ENCODE data around the gene FAIM2.

DNA sequence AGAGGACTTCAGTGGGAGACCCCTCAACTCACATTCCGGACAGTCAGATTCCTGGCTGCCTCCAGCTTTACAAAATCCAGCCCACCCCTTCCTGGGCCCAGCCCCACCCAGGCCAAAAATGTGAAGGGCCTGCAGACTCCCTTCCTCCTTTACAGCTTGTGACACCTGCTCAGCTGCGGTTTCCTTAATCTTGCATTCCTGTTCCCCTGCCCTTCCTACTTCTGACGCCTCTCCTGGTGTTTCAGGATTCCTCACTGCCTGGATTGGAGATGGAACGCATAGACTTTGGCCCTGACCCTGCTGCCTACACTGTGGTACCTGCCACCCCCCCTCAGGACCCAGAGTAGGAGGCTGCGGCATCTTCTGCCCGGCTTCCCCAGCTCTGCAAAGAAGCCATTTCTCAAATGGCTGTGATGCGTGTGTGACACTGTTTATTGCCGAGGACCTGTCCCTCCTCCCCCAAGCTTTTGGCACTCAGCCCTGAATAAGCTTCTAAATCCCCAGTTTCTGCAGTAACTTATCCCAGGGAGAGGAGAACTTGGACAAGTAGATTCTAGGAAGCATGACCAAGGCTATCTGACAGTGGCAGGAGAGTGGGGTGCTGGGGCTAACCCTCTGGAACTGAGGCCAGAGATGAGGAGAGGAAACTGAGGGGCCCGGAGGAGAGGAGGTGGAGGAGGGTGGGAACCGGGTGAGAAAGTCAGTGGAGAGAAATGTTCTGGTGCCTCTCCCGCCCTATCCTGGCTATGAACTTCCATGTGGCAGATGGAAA, 35.9 kb downstream of the FAIM2 start:
- no peak for TF ChIP-seq CTCF (IDR thresholded peaks at IDR 0.05; ENCODE audit: insufficient read depth, low read length)
- TF ChIP-seq, protein P1, sequence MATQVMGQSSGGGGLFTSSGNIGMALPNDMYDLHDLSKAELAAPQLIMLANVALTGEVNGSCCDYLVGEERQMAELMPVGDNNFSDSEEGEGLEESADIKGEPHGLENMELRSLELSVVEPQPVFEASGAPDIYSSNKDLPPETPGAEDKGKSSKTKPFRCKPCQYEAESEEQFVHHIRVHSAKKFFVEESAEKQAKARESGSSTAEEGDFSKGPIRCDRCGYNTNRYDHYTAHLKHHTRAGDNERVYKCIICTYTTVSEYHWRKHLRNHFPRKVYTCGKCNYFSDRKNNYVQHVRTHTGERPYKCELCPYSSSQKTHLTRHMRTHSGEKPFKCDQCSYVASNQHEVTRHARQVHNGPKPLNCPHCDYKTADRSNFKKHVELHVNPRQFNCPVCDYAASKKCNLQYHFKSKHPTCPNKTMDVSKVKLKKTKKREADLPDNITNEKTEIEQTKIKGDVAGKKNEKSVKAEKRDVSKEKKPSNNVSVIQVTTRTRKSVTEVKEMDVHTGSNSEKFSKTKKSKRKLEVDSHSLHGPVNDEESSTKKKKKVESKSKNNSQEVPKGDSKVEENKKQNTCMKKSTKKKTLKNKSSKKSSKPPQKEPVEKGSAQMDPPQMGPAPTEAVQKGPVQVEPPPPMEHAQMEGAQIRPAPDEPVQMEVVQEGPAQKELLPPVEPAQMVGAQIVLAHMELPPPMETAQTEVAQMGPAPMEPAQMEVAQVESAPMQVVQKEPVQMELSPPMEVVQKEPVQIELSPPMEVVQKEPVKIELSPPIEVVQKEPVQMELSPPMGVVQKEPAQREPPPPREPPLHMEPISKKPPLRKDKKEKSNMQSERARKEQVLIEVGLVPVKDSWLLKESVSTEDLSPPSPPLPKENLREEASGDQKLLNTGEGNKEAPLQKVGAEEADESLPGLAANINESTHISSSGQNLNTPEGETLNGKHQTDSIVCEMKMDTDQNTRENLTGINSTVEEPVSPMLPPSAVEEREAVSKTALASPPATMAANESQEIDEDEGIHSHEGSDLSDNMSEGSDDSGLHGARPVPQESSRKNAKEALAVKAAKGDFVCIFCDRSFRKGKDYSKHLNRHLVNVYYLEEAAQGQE (IDR thresholded peaks at IDR 0.05; ENCODE audit: insufficient replicate concordance, low read depth) = no peak
